Activated T-helper 17 cell treated with anti-CD3 and anti-CD28 coated beads, Interleukin-2, amount 50 U/mL, for 72 hours (primary cell): Measurements from ENCODE around the gene RNF19B. TPM values are rescaled to one million over a fixed set of nuclear protein-coding genes. Genes with fewer than 3 reads are reported as not detected.
"Not testable (repeated sequence)": the region's sequence is repeated elsewhere in the genome, so short reads cannot be mapped to it uniquely, and the experiment has no call there.

Experiments
- ATAC-seq: fragments of 150-1000 bp; cut with Tn5 transposase; replicated peaks from 2 replicates; pipeline ENCODE4 v1.10.0; 2021; ENCODE audit warnings: mild to moderate bottlenecking, moderate library complexity
- H3K27ac Mint-ChIP-seq: one replicate; pipeline ENCODE4 v1.8.0; 2022; ENCODE audit warnings: mixed read lengths
- H3K27me3 Mint-ChIP-seq: one replicate; pipeline ENCODE4 v1.8.0; 2022; ENCODE audit warnings: mixed read lengths
- H3K36me3 Mint-ChIP-seq: one replicate; pipeline ENCODE4 v1.8.0; 2022; ENCODE audit warnings: low read depth, mild to moderate bottlenecking, mixed read lengths
- H3K4me1 Mint-ChIP-seq: one replicate; pipeline ENCODE4 v1.8.0; 2022; ENCODE audit warnings: mixed read lengths
- H3K4me3 Mint-ChIP-seq: one replicate; pipeline ENCODE4 v1.8.0; 2022; ENCODE audit warnings: mild to moderate bottlenecking, mixed read lengths
- H3K9me3 Mint-ChIP-seq: one replicate; pipeline ENCODE4 v1.8.0; 2022; ENCODE audit warnings: mixed read lengths
- total RNA-seq, 2 donors: library from RNA; stranded (reverse); gene quantifications; one replicate each; pipeline ENCODE4 v1.2.3, GENCODE V29; 2022

RNF19B gene
- total RNA-seq, 2 donors from 2014 or later: 32.2 to 65.6 TPM

GRCh38 chr1:33002006-33002405 lies 37.4 kb upstream of the RNF19B start:
- Mint-ChIP-seq H3K9me3 (no peaks in the 10 kb centered on the region), H3K27ac (peak overlapping the region; percentile 70), H3K4me3 (no peak overlapping the region), H3K4me1 (peaks cover 51% of the 10 kb centered on the region), H3K27me3 (no peaks in the 10 kb centered on the region), H3K36me3 (peaks cover 58% of the 10 kb centered on the region)
- no peak for ATAC-seq

- no peak for ATAC-seq
- H3K9me3 Mint-ChIP-seq: no peaks in the 10 kb centered on the region
- peak overlapping the region; percentile 64 for H3K27ac Mint-ChIP-seq
- no peaks in the 10 kb centered on the region for H3K27me3 Mint-ChIP-seq
- peaks cover 51% of the 10 kb centered on the region for H3K36me3 Mint-ChIP-seq
- no peak overlapping the region for H3K4me3 Mint-ChIP-seq
- peaks cover 49% of the 10 kb centered on the region for H3K4me1 Mint-ChIP-seq
These were observed 36.7 kb upstream of the RNF19B start for GRCh38 chr1:33001282-33001681.

- ATAC-seq: no peak
These were observed 35.9 kb upstream of the RNF19B start for GRCh38 chr1:33000427-33001026.

GRCh38 chr1:32998997-32999396 lies 34.4 kb upstream of the RNF19B start:
- Mint-ChIP-seq H3K36me3 (peaks cover 28% of the 10 kb centered on the region), H3K4me1 (peaks cover 34% of the 10 kb centered on the region), H3K9me3 (no peaks in the 10 kb centered on the region), H3K27me3 (no peaks in the 10 kb centered on the region), H3K27ac (no peak overlapping the region), H3K4me3 (no peak overlapping the region)
- ATAC-seq: no peak

More at GRCh38 chr1:33000427-33001026, 35.9 kb upstream of the RNF19B start:
- Mint-ChIP-seq H3K27me3 (no peaks in the 10 kb centered on the region), H3K36me3 (peaks cover 44% of the 10 kb centered on the region), H3K9me3 (no peaks in the 10 kb centered on the region), H3K27ac (peak overlapping the region; percentile 64), H3K4me3 (no peak overlapping the region), H3K4me1 (peaks cover 41% of the 10 kb centered on the region)

- Mint-ChIP-seq H3K4me1 (peaks cover 36% of the 10 kb centered on the region), H3K9me3 (no peaks in the 10 kb centered on the region), H3K27ac (peak overlapping the region; percentile 86), H3K36me3 (peaks cover 19% of the 10 kb centered on the region), H3K4me3 (peak overlapping the region; percentile 45), H3K27me3 (no peaks in the 10 kb centered on the region)
- peak; percentile 20 for ATAC-seq
These were observed 33.5 kb upstream of the RNF19B start for GRCh38 chr1:32998064-32998463.

GRCh38 chr1:32997381-32997891 lies 32.8 kb upstream of the RNF19B start:
- no peaks in the 10 kb centered on the region for H3K9me3 Mint-ChIP-seq
- peaks cover 38% of the 10 kb centered on the region for H3K4me1 Mint-ChIP-seq
- H3K27ac Mint-ChIP-seq: peak overlapping the region; percentile 86
- peaks cover 13% of the 10 kb centered on the region for H3K36me3 Mint-ChIP-seq
- peak overlapping the region; percentile 45 for H3K4me3 Mint-ChIP-seq
- H3K27me3 Mint-ChIP-seq: no peaks in the 10 kb centered on the region
- peak; percentile 34 for ATAC-seq

- not testable (repeated sequence) for H3K27me3 Mint-ChIP-seq, ATAC-seq, H3K36me3 Mint-ChIP-seq, H3K9me3 Mint-ChIP-seq
- Mint-ChIP-seq H3K27ac (peak overlapping the region; percentile 88), H3K4me3 (peak overlapping the region; percentile 63), H3K4me1 (peaks cover 54% of the 10 kb centered on the region)
These were observed 28.7 kb upstream of the RNF19B start for GRCh38 chr1:32993324-32993636.

GRCh38 chr1:32992489-32993323 lies 28.1 kb upstream of the RNF19B start:
- H3K27me3 Mint-ChIP-seq: no peaks in the 10 kb centered on the region
- H3K9me3 Mint-ChIP-seq: no peaks in the 10 kb centered on the region
- peak overlapping the region; percentile 63 for H3K4me3 Mint-ChIP-seq
- peaks cover 48% of the 10 kb centered on the region for H3K4me1 Mint-ChIP-seq
- H3K27ac Mint-ChIP-seq: peak overlapping the region; percentile 88
- no peaks in the 10 kb centered on the region for H3K36me3 Mint-ChIP-seq
- peak; percentile 91 for ATAC-seq

- peaks cover 43% of the 10 kb centered on the region for H3K4me1 Mint-ChIP-seq
- ATAC-seq: peak; percentile 14
- H3K27ac Mint-ChIP-seq: peak overlapping the region; percentile 88
- H3K27me3 Mint-ChIP-seq: no peaks in the 10 kb centered on the region
- no peaks in the 10 kb centered on the region for H3K9me3 Mint-ChIP-seq
- peak overlapping the region; percentile 63 for H3K4me3 Mint-ChIP-seq
- H3K36me3 Mint-ChIP-seq: no peaks in the 10 kb centered on the region
These were observed 27.3 kb upstream of the RNF19B start for GRCh38 chr1:32991819-32992488.

GRCh38 chr1:32991386-32991785 lies 26.8 kb upstream of the RNF19B start:
- Mint-ChIP-seq H3K4me3 (peak overlapping the region; percentile 63), H3K9me3 (no peaks in the 10 kb centered on the region), H3K27ac (peak overlapping the region; percentile 88), H3K27me3 (no peaks in the 10 kb centered on the region), H3K36me3 (no peaks in the 10 kb centered on the region), H3K4me1 (peaks cover 43% of the 10 kb centered on the region)
- ATAC-seq: no peak

GRCh38 chr1:32990887-32991286 lies 26.3 kb upstream of the RNF19B start:
- H3K27ac Mint-ChIP-seq: peak overlapping the region; percentile 88
- H3K4me3 Mint-ChIP-seq: peak overlapping the region; percentile 63
- peaks cover 46% of the 10 kb centered on the region for H3K4me1 Mint-ChIP-seq
- no peak for ATAC-seq
- H3K27me3 Mint-ChIP-seq: no peaks in the 10 kb centered on the region
- no peaks in the 10 kb centered on the region for H3K36me3 Mint-ChIP-seq
- no peaks in the 10 kb centered on the region for H3K9me3 Mint-ChIP-seq

- ATAC-seq: peak; percentile 45
- H3K9me3 Mint-ChIP-seq: no peaks in the 10 kb centered on the region
- H3K27me3 Mint-ChIP-seq: no peaks in the 10 kb centered on the region
- H3K27ac Mint-ChIP-seq: peak overlapping the region; percentile 96
- peaks cover 53% of the 10 kb centered on the region for H3K4me1 Mint-ChIP-seq
- H3K4me3 Mint-ChIP-seq: peak overlapping the region; percentile 84
- no peaks in the 10 kb centered on the region for H3K36me3 Mint-ChIP-seq
These were observed 24.8 kb upstream of the RNF19B start for GRCh38 chr1:32989160-32990050.

- no peak for ATAC-seq
- Mint-ChIP-seq H3K4me3 (peak overlapping the region; percentile 84), H3K27ac (peak overlapping the region; percentile 96), H3K4me1 (peaks cover 58% of the 10 kb centered on the region), H3K27me3 (no peaks in the 10 kb centered on the region), H3K36me3 (no peaks in the 10 kb centered on the region), H3K9me3 (no peaks in the 10 kb centered on the region)
These were observed 24.1 kb upstream of the RNF19B start for GRCh38 chr1:32988665-32989064.

GRCh38 chr1:32985226-32985625 lies 20.6 kb upstream of the RNF19B start:
- peak overlapping the region; percentile 93 for H3K27ac Mint-ChIP-seq
- ATAC-seq: no peak

More at GRCh38 chr1:32985226-32985625, 20.6 kb upstream of the RNF19B start:
- Mint-ChIP-seq H3K9me3 (no peaks in the 10 kb centered on the region), H3K36me3 (no peaks in the 10 kb centered on the region), H3K27me3 (no peaks in the 10 kb centered on the region), H3K4me1 (peaks cover 59% of the 10 kb centered on the region), H3K4me3 (peak overlapping the region; percentile 69)
